NCI-H1930 (cell line): ENCODE measurements around the gene SLC8A3.
A peak's percentile ranks its signal among the peaks of the same experiment; 100 is the strongest.
"Not testable (repeated sequence)": the region's sequence is repeated elsewhere in the genome, so short reads cannot be mapped to it uniquely, and the experiment has no call there.

Experiments
- DNase-seq, 2 experiments: peaks; one replicate each; lab custom pipeline; 2025; lab: John Stamatoyannopoulos, UW

Gene SLC8A3, protein sequence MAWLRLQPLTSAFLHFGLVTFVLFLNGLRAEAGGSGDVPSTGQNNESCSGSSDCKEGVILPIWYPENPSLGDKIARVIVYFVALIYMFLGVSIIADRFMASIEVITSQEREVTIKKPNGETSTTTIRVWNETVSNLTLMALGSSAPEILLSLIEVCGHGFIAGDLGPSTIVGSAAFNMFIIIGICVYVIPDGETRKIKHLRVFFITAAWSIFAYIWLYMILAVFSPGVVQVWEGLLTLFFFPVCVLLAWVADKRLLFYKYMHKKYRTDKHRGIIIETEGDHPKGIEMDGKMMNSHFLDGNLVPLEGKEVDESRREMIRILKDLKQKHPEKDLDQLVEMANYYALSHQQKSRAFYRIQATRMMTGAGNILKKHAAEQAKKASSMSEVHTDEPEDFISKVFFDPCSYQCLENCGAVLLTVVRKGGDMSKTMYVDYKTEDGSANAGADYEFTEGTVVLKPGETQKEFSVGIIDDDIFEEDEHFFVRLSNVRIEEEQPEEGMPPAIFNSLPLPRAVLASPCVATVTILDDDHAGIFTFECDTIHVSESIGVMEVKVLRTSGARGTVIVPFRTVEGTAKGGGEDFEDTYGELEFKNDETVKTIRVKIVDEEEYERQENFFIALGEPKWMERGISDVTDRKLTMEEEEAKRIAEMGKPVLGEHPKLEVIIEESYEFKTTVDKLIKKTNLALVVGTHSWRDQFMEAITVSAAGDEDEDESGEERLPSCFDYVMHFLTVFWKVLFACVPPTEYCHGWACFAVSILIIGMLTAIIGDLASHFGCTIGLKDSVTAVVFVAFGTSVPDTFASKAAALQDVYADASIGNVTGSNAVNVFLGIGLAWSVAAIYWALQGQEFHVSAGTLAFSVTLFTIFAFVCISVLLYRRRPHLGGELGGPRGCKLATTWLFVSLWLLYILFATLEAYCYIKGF

GRCh38 chr14:70188659-70189455 is at the start of gene SLC8A3:
TSS of gene SLC8A3 (minus strand) at chr14:70188951. CDS start at chr14:70168422, 20,529 bp downstream.
- peak; percentile 23 to 37 for DNase-seq

GRCh38 chr14:70237710-70238109 is 49.0 kb upstream of the SLC8A3 start:
- DNase-seq = no peak

GRCh38 chr14:70234066-70234950 is 45.6 kb upstream of the SLC8A3 start:
- no peak for DNase-seq

- DNase-seq = not testable (repeated sequence)
Measured at GRCh38 chr14:70231756-70232544, 43.2 kb upstream of the SLC8A3 start.

DNA sequence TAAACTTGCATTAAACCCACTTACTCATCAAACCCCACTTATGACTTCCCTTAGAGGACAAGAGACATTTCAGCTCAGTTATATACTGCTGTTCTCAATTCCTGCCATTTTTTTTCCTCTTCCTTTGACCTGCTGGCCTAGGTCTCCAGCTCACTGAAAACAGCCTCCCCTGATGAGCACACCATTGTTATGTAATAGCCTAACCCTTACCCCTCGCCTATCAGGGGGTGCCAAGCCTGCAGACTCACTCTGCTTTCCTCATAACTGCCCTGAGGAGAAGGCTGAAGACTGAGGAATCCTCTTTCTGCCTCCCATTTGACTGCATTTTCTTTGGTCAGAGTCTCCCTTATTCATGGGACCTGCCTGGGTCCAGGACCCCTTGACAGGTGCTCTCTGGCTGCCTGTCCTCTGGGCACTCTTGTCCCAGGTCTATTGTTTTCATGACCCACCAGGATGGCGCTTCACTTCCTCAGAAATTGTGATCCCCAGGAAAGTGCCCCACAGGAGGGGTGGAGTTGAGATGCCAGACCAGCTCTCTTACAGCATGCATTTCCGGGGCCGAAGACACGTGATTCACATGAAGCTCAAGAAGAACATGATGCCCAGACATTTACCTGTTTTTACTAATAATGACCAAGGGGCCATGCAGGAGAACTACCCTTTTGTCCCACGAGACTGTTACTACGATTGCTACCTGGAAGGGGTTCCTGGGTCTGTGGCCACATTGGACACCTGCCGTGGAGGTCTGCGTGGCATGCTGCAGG is 41.3 kb upstream of the SLC8A3 start:
- DNase-seq = not testable (repeated sequence)

GRCh38 chr14:70213721-70214282 is 25.1 kb upstream of the SLC8A3 start:
- DNase-seq = no peak

GRCh38 chr14:70212752-70213151 is 24.0 kb upstream of the SLC8A3 start:
- no peak for DNase-seq

GRCh38 chr14:70208380-70208779 is 19.6 kb upstream of the SLC8A3 start:
- no peak for DNase-seq

DNA sequence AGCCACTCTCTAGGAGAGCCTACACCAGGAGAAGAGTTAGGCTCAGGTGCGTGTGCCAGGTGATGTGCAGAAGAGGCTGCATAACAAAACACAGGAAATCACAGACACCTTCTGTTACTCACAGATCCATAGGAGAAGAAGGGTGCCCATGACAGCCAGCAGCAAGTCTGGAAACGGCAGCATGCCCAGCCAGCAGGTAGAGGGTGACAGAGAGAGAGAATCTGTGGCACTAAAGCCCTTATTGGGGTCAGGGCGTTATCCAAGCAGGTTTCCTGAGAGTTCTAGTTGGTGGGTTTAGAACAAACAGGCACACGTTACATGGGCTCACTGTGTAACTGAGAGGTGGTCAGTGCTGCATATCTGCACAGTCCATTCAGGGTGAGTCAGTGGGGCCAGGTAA is 14.9 kb upstream of the SLC8A3 start:
- DNase-seq = no peak

DNA sequence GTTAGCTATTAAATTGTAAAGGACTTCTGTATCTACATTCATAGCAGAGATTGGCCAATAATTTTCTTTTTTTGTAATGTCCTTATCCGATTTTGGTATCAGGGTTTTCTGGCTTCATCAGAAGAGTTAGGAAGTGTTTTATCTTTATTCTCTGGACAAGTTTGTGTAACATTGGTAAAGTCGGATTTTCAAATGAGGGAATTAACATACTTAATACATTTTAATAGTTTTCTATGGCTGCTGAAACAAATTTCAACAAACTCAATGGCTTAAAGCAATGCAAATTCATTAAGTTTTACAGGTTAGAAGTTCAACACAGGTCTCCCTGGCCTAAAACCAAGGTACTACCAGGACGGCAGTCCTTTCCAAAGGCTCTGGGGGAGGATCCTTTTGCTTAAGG is 13.2 kb upstream of the SLC8A3 start:
- no peak for DNase-seq

DNA sequence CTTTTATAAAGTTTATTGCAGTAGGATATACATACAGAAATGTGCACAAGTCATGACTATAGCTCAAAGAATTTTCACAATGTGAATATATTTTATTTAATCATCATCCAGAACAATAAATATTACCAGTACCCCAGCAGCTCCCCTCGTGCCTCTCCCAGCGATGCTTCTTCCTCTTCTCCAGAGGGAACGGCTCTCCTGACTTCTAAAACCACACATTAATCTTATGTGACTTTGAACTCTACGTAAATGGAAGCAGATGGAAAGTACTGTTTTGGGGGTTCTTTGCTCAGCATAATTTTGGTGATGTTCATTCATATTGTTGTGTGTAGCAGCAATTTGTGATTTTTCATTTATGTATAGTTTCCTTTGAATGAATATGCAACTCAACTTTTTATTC is 4.6 kb upstream of the SLC8A3 start:
- DNase-seq = no peak

DNA sequence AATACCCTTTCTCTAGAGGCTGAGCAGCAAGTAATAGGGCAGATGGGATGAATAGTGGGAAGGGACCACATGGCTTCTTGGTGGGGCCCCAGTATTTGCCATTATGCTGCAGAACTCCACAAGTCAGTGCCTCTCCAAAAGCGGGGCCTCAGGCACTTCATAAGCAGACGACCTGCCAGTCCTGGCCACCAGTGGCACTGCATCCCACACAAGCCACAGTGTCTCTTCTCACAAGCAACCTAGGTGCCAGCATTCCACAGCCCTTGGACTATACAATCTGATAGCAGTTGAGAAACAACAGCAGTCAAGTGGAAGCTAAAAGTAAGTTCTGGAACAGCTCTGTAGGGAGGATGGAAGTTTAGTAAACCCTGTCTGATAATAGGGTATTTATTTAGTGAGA is 4.2 kb upstream of the SLC8A3 start:
- DNase-seq = no peak

DNA sequence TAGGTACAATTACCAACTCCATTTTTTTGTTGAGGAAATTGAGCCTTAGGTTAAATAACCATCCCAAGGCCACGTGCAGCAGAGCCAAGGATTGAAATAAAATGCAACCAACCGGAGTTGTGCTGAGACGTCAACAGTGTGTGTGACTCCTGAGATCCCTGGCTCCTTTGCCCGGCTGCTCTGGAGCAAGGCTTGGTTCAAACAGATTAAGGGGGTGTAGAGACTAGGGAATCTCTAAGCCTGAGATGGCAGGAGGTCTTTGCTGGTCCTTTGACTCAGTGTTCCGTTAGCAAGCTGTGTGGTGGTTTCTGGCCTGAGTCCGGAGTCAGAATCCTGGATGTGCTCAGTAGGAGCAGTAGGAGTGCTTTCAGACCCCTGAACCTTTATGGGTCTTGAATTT is 1.4 kb upstream of the SLC8A3 start:
- no peak for DNase-seq

GRCh38 chr14:70189456-70190077 is 816 bp upstream of the SLC8A3 start:
- no peak for DNase-seq

DNA sequence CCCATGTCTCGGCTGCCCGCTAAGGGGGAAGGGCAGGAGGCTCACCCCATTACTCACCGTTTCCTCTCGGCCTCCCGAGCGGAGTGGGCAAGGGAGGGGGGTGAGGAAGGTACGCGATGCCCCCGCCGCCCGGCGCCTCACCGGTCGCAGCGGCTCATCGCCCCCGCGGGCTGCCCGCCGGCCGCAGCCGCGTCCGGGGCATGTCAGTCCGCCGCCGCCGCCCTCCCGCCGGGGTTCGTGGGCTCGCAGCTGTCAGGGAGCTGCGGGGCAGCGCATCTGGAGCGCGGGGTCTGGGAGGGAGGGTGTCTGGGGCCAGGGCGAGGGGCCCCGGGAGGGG is 461 bp downstream of the SLC8A3 start:
- no peak for DNase-seq

GRCh38 chr14:70186900-70187451 is 1.8 kb downstream of the SLC8A3 start:
- no peak for DNase-seq

GRCh38 chr14:70183991-70184390 is 4.8 kb downstream of the SLC8A3 start:
- DNase-seq = no peak

DNA sequence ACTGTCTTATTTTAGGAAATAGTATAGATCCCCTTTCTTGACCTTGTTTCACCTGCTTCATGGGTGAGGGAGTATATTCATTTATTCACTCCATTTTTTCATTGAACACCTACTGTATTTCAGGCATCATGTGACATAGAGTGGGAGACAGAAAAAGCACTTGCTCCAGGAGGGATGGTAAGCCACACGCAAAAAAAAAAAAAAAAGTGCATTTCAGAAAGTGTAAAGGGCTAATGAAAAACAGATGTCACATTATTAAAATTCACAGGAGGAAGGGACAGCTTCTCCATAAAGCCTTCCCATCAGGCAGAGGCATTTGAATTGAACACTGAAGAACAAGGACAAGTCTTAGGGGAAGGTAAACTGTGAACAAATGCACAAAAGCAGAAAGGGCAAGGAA is 7.5 kb downstream of the SLC8A3 start:
- DNase-seq = no peak

DNA sequence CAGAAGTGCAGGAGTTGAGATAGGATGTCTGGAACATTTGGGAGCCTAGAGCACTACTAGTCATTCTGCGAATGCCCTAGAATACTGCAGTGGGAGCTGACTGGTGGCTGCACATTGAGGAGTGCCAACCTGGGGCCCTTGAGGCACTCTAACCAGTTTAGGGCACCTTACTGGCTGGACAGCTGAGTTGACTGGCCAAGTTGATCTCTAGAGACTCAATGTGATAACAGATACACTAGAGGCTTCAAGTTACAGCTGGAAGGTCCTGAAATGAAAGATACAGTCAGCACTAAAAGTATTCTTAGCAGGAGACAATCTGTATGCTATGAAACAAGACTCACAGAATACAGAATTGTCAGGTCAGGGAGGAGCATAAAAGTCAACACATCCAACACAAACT is 8.0 kb downstream of the SLC8A3 start:
- no peak for DNase-seq
